ENCODE data around the gene GPR139.

- TF ChIP-seq CTCF (IDR thresholded peaks at IDR 0.05; ENCODE audit: borderline replicate concordance, extremely low read depth, low read length, poor library complexity, severe bottlenecking) (no peak), EZH2 (IDR thresholded peaks at IDR 0.05; ENCODE audit: borderline replicate concordance, low read depth, low read length, severe bottlenecking) (no peak)
These were observed 1.4 kb downstream of the GPR139 start for GRCh38 chr16:20072146-20072873.
